Left ventricle myocardium inferior (tissue), 1 donor: ENCODE measurements around the gene TTC13. TPM values are rescaled to one million over a fixed set of nuclear protein-coding genes. Genes with fewer than 3 reads are reported as not detected.

ENCODE experiments used
- DNase-seq: peaks from one replicate; pipeline ENCODE4 v3.0.0-alpha.2; 2020
- H3K27ac ChIP-seq: fragments of 200-600 bp; replicated peaks from 2 replicates; pipeline ENCODE4 v1.8.0; 2021
- H3K27me3 ChIP-seq: fragments of 200-600 bp; 2 replicates; pipeline ENCODE4 v1.8.0; 2021; ENCODE audit warnings: low read depth
- H3K36me3 ChIP-seq: fragments of 200-600 bp; 2 replicates; pipeline ENCODE4 v1.8.0; 2021
- H3K4me1 ChIP-seq: fragments of 200-600 bp; 2 replicates; pipeline ENCODE4 v1.8.0; 2021
- H3K4me3 ChIP-seq: fragments of 200-600 bp; 2 replicates; pipeline ENCODE4 v1.8.0; 2021; ENCODE audit warnings: mild to moderate bottlenecking, moderate library complexity
- H3K9me3 ChIP-seq: fragments of 200-600 bp; replicated peaks from 2 replicates; pipeline ENCODE4 v1.8.0; 2021
- CTCF ChIP-seq: fragments of 200-600 bp; IDR thresholded peaks from 2 replicates; pipeline ENCODE4 v1.8.0; 2021; ENCODE audit warnings: antibody characterized with exemption, mild to moderate bottlenecking, borderline replicate concordance
- intact Hi-C: fragments of 100-400 bp; cut with micrococcal nuclease; formaldehyde crosslinking; loops from one replicate; pipeline ENCODE4 v1.11.0; 2022
- total RNA-seq: library from RNA; stranded (reverse); fragmentation: NEBNext Ultra II Directional; extraction: Animal tissue kit (Norgen Biotek cat#: 25700); gene quantifications from one replicate; pipeline ENCODE4 v1.2.1, GENCODE V29; 2021
- donor health status: DM: no; HTN: yes; CAD: no; lungs with severe emphysema.

TTC13 gene
- total RNA-seq, 1 donor from 2014 or later, result 6.7 TPM

GRCh38 chr1:230964896-230965295 lies 13.8 kb downstream of the TTC13 start:
- Histone ChIP-seq H3K4me1 (no peaks in the 10 kb centered on the region), H3K27me3 (no peaks in the 10 kb centered on the region), H3K27ac (no peak overlapping the region), H3K36me3 (peaks cover 7% of the 10 kb centered on the region), H3K9me3 (no peaks in the 10 kb centered on the region), H3K4me3 (no peak overlapping the region)
- DNase-seq, result no peak
- intact Hi-C loops, result no loop called here
- no peak for TF ChIP-seq CTCF

GRCh38 chr1:230958370-230958769 lies 20.3 kb downstream of the TTC13 start:
- peaks cover 42% of the 10 kb centered on the region for H3K36me3 ChIP-seq
- H3K9me3 ChIP-seq, result no peaks in the 10 kb centered on the region
- H3K4me3 ChIP-seq, result no peak overlapping the region
- no peak for DNase-seq
- TF ChIP-seq CTCF, result no peak
- H3K4me1 ChIP-seq, result no peaks in the 10 kb centered on the region
- intact Hi-C loops, result no loop called here
- no peak overlapping the region for H3K27ac ChIP-seq
- no peaks in the 10 kb centered on the region for H3K27me3 ChIP-seq

DNA sequence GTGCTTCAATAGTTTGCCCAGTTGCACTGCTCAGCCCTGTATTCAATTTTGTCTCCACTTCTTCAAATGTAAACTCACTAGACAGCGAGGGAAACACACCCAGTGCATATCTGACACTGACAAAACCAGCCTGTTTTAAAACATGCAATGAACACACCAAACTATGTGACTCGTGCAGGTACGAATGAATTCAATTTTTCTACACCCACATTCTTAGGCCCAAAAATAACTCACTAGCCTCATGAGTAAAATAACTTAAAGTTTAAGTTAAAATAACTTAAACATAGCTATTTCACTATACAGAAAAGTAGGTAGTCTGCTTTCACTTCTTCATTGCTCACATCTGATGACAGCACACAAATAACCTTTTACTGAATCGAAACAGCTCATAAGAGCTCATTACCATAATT lies 21.1 kb downstream of the TTC13 start:
- Histone ChIP-seq H3K9me3 (no peaks in the 10 kb centered on the region), H3K27ac (no peak overlapping the region), H3K36me3 (peaks cover 48% of the 10 kb centered on the region), H3K4me1 (no peaks in the 10 kb centered on the region), H3K27me3 (no peaks in the 10 kb centered on the region), H3K4me3 (no peak overlapping the region)
- no peak for TF ChIP-seq CTCF
- DNase-seq, result no peak
- intact Hi-C loops, result no loop called here

DNA sequence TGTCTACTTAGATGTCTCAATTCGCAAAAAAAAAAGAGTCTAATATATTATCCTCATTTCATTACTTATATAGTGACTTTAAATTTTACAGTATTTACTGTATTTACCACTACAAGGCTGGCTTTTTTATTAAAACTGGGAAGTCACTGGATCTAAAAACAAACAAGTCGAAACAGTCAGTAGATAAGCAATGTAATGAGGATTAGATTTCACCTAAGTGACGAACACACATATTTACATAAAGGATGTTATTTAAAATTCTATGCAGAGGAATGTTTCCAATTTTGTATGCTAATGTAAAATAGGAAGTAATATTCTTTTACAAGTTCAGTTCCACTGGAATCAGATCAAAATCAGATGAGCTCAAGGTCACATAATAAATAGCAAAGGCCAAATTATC lies 28.3 kb downstream of the TTC13 start:
- TF ChIP-seq CTCF, result no peak
- intact Hi-C loops, result no loop called here
- H3K4me3 ChIP-seq, result no peak overlapping the region
- no peak for DNase-seq
- H3K9me3 ChIP-seq, result no peaks in the 10 kb centered on the region
- peaks cover 19% of the 10 kb centered on the region for H3K36me3 ChIP-seq
- H3K27me3 ChIP-seq, result no peaks in the 10 kb centered on the region
- no peak overlapping the region for H3K27ac ChIP-seq
- no peaks in the 10 kb centered on the region for H3K4me1 ChIP-seq

- Histone ChIP-seq H3K27me3 (no peaks in the 10 kb centered on the region), H3K36me3 (peaks cover 17% of the 10 kb centered on the region), H3K27ac (no peak overlapping the region), H3K4me3 (no peak overlapping the region), H3K9me3 (no peaks in the 10 kb centered on the region), H3K4me1 (no peaks in the 10 kb centered on the region)
- intact Hi-C loops, result no loop called here
- TF ChIP-seq CTCF, result no peak
- DNase-seq, result no peak
Measured at GRCh38 chr1:230948903-230949302, 29.8 kb downstream of the TTC13 start.

- TF ChIP-seq CTCF, result no peak
- Histone ChIP-seq H3K36me3 (peaks cover 16% of the 10 kb centered on the region), H3K4me3 (no peak overlapping the region), H3K27me3 (no peaks in the 10 kb centered on the region), H3K9me3 (no peaks in the 10 kb centered on the region), H3K27ac (no peak overlapping the region), H3K4me1 (no peaks in the 10 kb centered on the region)
- intact Hi-C loops, result no loop called here
- no peak for DNase-seq
Measured at GRCh38 chr1:230948301-230948700, 30.4 kb downstream of the TTC13 start.
